ENCODE measurements around the gene IL17B. TPM values are rescaled to one million over a fixed set of nuclear protein-coding genes. Genes with fewer than 3 reads are reported as not detected.

The IL17B gene
- polyA plus RNA-seq, 1 donor (not counting 4 experiments of a cell fraction or from before 2014, with no cell fraction given), result not detected

DNA sequence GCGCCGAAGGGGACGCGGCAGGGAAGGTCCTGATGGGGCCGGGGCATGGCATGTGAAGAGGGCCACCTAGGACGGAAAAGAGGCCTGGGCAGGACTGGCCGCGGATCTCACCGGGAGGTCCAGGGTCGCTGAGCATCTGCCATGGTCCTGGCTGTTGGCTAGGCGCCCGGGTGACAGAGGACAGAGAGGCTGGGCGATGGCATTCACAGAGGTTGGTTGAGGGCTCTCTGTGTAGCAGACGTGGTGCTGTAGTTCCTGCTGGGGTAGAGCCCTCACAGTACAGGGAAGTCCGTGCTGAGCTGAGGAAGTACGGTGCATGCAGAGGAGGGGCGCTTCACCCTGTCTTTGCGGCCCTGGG, 20.8 kb downstream of the IL17B start:
- Histone ChIP-seq H3K79me2 (ENCODE audit: control insufficient read depth, insufficient read depth, low read length) (peaks cover 5% of the 10 kb centered on the region), H4K20me1 (ENCODE audit: control insufficient read depth, extremely low read depth, insufficient read depth, low read length) (no peaks in the 10 kb centered on the region), H3K27me3 (ENCODE audit: control insufficient read depth, extremely low read depth, insufficient read depth, low read length) (no peaks in the 10 kb centered on the region), H3K4me2 (ENCODE audit: control insufficient read depth, extremely low read depth, insufficient read depth, low read depth, low read length) (peak overlapping the region; percentile 87), H3K4me3 (ENCODE audit: control insufficient read depth in 2 of 3, extremely low read depth in 1 of 3, insufficient read depth in 2 of 3, low read depth in 1 of 3, low read length in 3 of 3) (peak overlapping the region; percentile 49 to 83 (median 79)), H3K9ac (ENCODE audit: control insufficient read depth, extremely low read depth, insufficient read depth, low read length) (peak overlapping the region; percentile 73), H3K36me3 (ENCODE audit: control insufficient read depth in 2 of 2, extremely low read depth in 1 of 2, insufficient read depth in 2 of 2, low read length in 2 of 2) (peaks cover 0 to 3% of the 10 kb centered on the region in 2 experiments), H3K9me1 (ENCODE audit: control insufficient read depth, extremely low read depth, insufficient read depth, low read length) (no peaks in the 10 kb centered on the region), H3K4me1 (ENCODE audit: control insufficient read depth, extremely low read depth, insufficient read depth, low read length) (peaks cover 7% of the 10 kb centered on the region), H3K9me3 (ENCODE audit: control insufficient read depth, low read depth, low read length) (no peaks in the 10 kb centered on the region), H3K27ac (ENCODE audit: control insufficient read depth, insufficient read depth, low read length) (peak overlapping the region; percentile 21), H2AFZ (ENCODE audit: control insufficient read depth, low read length) (peak overlapping the region; percentile 81)
- dilution Hi-C loops (cut with MboI; ENCODE audit: extremely low pct_ligation_motif_present, low sequenced_read_pairs), result no loop called here
- DNase-seq (ENCODE audit: low read depth, low spot score), result no peak
- TF ChIP-seq, protein P1, sequence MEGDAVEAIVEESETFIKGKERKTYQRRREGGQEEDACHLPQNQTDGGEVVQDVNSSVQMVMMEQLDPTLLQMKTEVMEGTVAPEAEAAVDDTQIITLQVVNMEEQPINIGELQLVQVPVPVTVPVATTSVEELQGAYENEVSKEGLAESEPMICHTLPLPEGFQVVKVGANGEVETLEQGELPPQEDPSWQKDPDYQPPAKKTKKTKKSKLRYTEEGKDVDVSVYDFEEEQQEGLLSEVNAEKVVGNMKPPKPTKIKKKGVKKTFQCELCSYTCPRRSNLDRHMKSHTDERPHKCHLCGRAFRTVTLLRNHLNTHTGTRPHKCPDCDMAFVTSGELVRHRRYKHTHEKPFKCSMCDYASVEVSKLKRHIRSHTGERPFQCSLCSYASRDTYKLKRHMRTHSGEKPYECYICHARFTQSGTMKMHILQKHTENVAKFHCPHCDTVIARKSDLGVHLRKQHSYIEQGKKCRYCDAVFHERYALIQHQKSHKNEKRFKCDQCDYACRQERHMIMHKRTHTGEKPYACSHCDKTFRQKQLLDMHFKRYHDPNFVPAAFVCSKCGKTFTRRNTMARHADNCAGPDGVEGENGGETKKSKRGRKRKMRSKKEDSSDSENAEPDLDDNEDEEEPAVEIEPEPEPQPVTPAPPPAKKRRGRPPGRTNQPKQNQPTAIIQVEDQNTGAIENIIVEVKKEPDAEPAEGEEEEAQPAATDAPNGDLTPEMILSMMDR (optimal IDR thresholded peaks at IDR 0.05 in 1 of 3, IDR thresholded peaks at IDR 0.05 in 1 of 3, conservative IDR thresholded peaks at IDR 0.05 in 1 of 3; ENCODE audit: extremely low read depth in 1 of 3, insufficient read depth in 2 of 3, low read length in 3 of 3), result no peak
- TF ChIP-seq EZH2 (IDR thresholded peaks at IDR 0.05; ENCODE audit: low read length), result no peak
- FAIRE-seq, result no peak

DNA sequence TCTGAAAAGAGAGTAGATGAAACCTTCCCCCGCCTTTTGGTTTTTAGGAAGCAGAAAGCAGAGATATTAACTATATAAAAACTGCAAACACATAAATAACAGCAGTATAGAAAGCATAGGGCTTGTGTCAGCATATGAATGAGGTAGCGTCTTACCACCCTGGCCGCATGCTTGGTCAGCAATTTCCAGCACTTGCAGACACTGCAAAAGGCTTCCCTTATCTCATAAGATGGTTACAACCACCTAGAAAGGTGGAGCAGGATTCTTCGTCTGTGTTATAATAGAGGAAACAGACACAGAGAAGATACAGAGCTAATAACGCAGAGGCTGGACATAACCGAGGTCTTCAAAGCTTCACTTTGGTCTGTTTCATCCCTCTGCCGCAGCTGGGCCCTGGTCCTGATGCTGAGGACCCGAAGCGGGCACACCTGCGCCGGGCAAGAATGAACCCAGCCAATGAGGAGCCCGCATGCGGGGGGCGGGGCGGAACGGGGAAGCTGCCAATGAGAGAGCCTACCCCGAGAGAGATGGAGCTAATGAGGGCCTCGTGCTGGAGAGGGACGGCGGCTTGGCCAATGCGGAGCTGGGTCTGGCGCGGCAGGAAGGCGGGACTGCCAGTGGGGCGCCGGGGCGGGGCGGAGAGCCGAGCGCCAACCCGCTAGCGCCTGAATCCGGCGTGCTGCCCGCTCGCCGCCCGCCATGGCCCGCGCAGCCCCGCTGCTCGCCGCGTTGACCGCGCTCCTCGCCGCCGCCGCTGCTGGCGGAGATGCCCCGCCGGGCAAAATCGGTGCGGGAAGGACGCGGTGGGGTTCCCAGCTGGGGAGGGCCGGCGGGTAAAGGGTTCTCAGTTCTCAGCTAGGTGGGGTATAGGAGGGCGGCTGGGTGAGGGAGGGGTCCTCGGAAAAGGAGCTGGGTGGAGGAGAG, 21.5 kb downstream of the IL17B start, which contains the start of gene PCYOX1L:
Gene PCYOX1L, plus strand, starts transcription at position 677 of the 924 bp plus-strand sequence. Its CDS starts 23 bp downstream, at position 700.
- dilution Hi-C loops (cut with MboI; ENCODE audit: extremely low pct_ligation_motif_present, low sequenced_read_pairs), result no loop called here
- no peak for TF ChIP-seq EZH2 (IDR thresholded peaks at IDR 0.05; ENCODE audit: low read length)
- TF ChIP-seq, protein P1 (optimal IDR thresholded peaks at IDR 0.05 in 1 of 3, IDR thresholded peaks at IDR 0.05 in 1 of 3, conservative IDR thresholded peaks at IDR 0.05 in 1 of 3; ENCODE audit: extremely low read depth in 1 of 3, insufficient read depth in 2 of 3, low read length in 3 of 3), result no peak
- peak within 1 kb of the TSS; percentile 21 for H3K27ac ChIP-seq (ENCODE audit: control insufficient read depth, insufficient read depth, low read length)

More for the DNA sequence above, 21.5 kb downstream of the IL17B start, which contains the start of gene PCYOX1L:
- DNase-seq (ENCODE audit: low read depth, low spot score) (peak; percentile 63), FAIRE-seq (no peak)
- peaks cover 7% of the 10 kb centered on the region for H3K4me1 ChIP-seq (ENCODE audit: control insufficient read depth, extremely low read depth, insufficient read depth, low read length)
- H3K27me3 ChIP-seq (ENCODE audit: control insufficient read depth, extremely low read depth, insufficient read depth, low read length), result no peaks in the 10 kb centered on the region
- H3K79me2 ChIP-seq (ENCODE audit: control insufficient read depth, insufficient read depth, low read length), result peaks cover 5% of the 10 kb centered on the region
- H3K9ac ChIP-seq (ENCODE audit: control insufficient read depth, extremely low read depth, insufficient read depth, low read length), result peak within 1 kb of the TSS; percentile 73
- no peaks in the 10 kb centered on the region for H4K20me1 ChIP-seq (ENCODE audit: control insufficient read depth, extremely low read depth, insufficient read depth, low read length)
- H3K9me3 ChIP-seq (ENCODE audit: control insufficient read depth, low read depth, low read length), result no peaks in the 10 kb centered on the region
- peak within 1 kb of the TSS; percentile 87 for H3K4me2 ChIP-seq (ENCODE audit: control insufficient read depth, extremely low read depth, insufficient read depth, low read depth, low read length)
- H3K4me3 ChIP-seq (ENCODE audit: control insufficient read depth in 2 of 3, extremely low read depth in 1 of 3, insufficient read depth in 2 of 3, low read depth in 1 of 3, low read length in 3 of 3), result peak within 1 kb of the TSS; percentile 49 to 83 (median 79)
- H3K36me3 ChIP-seq (ENCODE audit: control insufficient read depth in 2 of 2, extremely low read depth in 1 of 2, insufficient read depth in 2 of 2, low read length in 2 of 2), result peaks cover 0 to 3% of the 10 kb centered on the region in 2 experiments
- no peaks in the 10 kb centered on the region for H3K9me1 ChIP-seq (ENCODE audit: control insufficient read depth, extremely low read depth, insufficient read depth, low read length)
- peak within 1 kb of the TSS; percentile 81 for H2AFZ ChIP-seq (ENCODE audit: control insufficient read depth, low read length)

Data from keratinocyte (primary cell).